ENCODE data around the gene GJB3.
"Not testable (repeated sequence)": the region's sequence is repeated elsewhere in the genome, so short reads cannot be mapped to it uniquely, and the experiment has no call there.

DNA sequence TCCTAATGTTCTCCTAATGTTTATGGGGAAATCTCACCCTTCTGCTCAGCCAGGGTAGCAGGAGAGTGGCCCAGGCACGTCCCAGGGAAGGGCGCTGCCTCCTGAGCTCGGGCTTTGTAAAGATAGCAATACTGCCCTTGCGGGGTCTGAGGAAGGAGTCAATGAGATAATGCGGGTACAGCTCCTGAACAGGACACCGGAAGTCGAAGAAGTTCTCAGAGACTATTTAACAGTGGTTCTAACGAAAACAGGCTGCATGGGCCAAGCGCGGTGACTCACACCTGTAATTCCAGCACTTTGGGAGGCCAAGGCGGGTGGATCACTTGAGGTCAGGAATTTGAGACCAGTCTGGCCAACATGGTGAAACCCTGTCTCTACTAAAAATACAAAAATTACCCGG, 43.8 kb upstream of the GJB3 start:
- TF ChIP-seq SP1 (IDR thresholded peaks at IDR 0.05); NFRKB (IDR thresholded peaks at IDR 0.05); FOXA1 (IDR thresholded peaks at IDR 0.05); ELF4 (IDR thresholded peaks at IDR 0.05); ZNF384 (IDR thresholded peaks at IDR 0.05); HDGF (IDR thresholded peaks at IDR 0.05; ENCODE audit: borderline replicate concordance); LEF1 (IDR thresholded peaks at IDR 0.05; ENCODE audit: borderline replicate concordance); BHLHE40 (IDR thresholded peaks at IDR 0.05; ENCODE audit: borderline replicate concordance); CTBP1 (IDR thresholded peaks at IDR 0.05; ENCODE audit: borderline replicate concordance); SUZ12 (IDR thresholded peaks at IDR 0.05): not testable (repeated sequence)
- TF ChIP-seq, protein P1, sequence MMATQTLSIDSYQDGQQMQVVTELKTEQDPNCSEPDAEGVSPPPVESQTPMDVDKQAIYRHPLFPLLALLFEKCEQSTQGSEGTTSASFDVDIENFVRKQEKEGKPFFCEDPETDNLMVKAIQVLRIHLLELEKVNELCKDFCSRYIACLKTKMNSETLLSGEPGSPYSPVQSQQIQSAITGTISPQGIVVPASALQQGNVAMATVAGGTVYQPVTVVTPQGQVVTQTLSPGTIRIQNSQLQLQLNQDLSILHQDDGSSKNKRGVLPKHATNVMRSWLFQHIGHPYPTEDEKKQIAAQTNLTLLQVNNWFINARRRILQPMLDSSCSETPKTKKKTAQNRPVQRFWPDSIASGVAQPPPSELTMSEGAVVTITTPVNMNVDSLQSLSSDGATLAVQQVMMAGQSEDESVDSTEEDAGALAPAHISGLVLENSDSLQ (IDR thresholded peaks at IDR 0.05): not testable (repeated sequence)

Measured in HEK293T (cell line).